Urinary bladder (tissue), 4 donors: Measurements from ENCODE around the gene KPNA4. TPM values are rescaled to one million over a fixed set of nuclear protein-coding genes. Genes with fewer than 3 reads are reported as not detected.
"Not testable (repeated sequence)": the region's sequence is repeated elsewhere in the genome, so short reads cannot be mapped to it uniquely, and the experiment has no call there.

Experiments
- DNase-seq: peaks from one replicate; pipeline ENCODE4 v3.0.0-alpha.2; 2015; ENCODE audit errors: extremely low spot score
- H3K27ac ChIP-seq: one replicate; pipeline ENCODE4 v1.5.1; 2013; ENCODE audit warnings: low read depth, mild to moderate bottlenecking, moderate library complexity
- H3K36me3 ChIP-seq: one replicate; pipeline ENCODE4 v1.6.1; 2013; ENCODE audit warnings: mild to moderate bottlenecking, moderate library complexity; ENCODE audit not compliant: insufficient read depth
- H3K4me1 ChIP-seq: one replicate; pipeline ENCODE4 v1.6.1; 2013; ENCODE audit warnings: mild to moderate bottlenecking, moderate library complexity; ENCODE audit not compliant: insufficient read depth
- H3K4me3 ChIP-seq: one replicate; pipeline ENCODE4 v1.5.1; 2013; ENCODE audit warnings: low read depth, low read length
- WGBS: extraction: QIAGEN DNeasy Blood & Tissue Kit; methylation state at CpG from one replicate; pipeline ENCODE4 v1.1.7; 2013; 5-methylcytosine and 5-hydroxymethylcytosine counted together
- polyA plus RNA-seq: library from polyadenylated mRNA; stranded (reverse); fragments of 200-250 nt; gene quantifications from one replicate; pipeline ENCODE4 v1.2.3, GENCODE V29; 2013
- total RNA-seq: library from RNA; depleted of rRNA; stranded (reverse); fragments of >200 nt; gene quantifications from one replicate; pipeline ENCODE4 v1.2.3, GENCODE V29; 2014
- donor health status: healthy with polysubstance abuse.
- donor health status: healthy.

Gene KPNA4
- total and polyA plus RNA-seq, 2 donors, result 18.2 to 39.7 TPM

- no peaks in the 10 kb centered on the region for H3K36me3 ChIP-seq
- H3K4me3 ChIP-seq, result no peak overlapping the region
- DNase-seq, result no peak
- H3K27ac ChIP-seq, result no peak overlapping the region
- WGBS, result 72% methylated on average over 3 of the region's 3 CpGs
- H3K4me1 ChIP-seq, result no peaks in the 10 kb centered on the region
Measured at GRCh38 chr3:160586679-160587078, 21.3 kb upstream of the KPNA4 start.

GRCh38 chr3:160583451-160583850, 18.1 kb upstream of the KPNA4 start:
- H3K4me1 ChIP-seq, result no peaks in the 10 kb centered on the region
- no peak overlapping the region for H3K4me3 ChIP-seq
- no peaks in the 10 kb centered on the region for H3K36me3 ChIP-seq
- DNase-seq, result no peak
- no peak overlapping the region for H3K27ac ChIP-seq

GRCh38 chr3:160580938-160581337, 15.6 kb upstream of the KPNA4 start:
- no peaks in the 10 kb centered on the region for H3K4me1 ChIP-seq
- H3K36me3 ChIP-seq, result no peaks in the 10 kb centered on the region
- no peak overlapping the region for H3K27ac ChIP-seq
- WGBS, result 97% methylated on average over 2 of the region's 2 CpGs
- no peak for DNase-seq
- H3K4me3 ChIP-seq, result no peak overlapping the region

GRCh38 chr3:160577556-160578195, 12.3 kb upstream of the KPNA4 start:
- DNase-seq, result no peak
- WGBS, result 36% methylated on average over 4 of the region's 4 CpGs
- no peaks in the 10 kb centered on the region for H3K36me3 ChIP-seq
- H3K4me1 ChIP-seq, result no peaks in the 10 kb centered on the region
- no peak overlapping the region for H3K4me3 ChIP-seq
- H3K27ac ChIP-seq, result no peak overlapping the region

GRCh38 chr3:160577093-160577492, 11.7 kb upstream of the KPNA4 start:
- no peaks in the 10 kb centered on the region for H3K36me3 ChIP-seq
- 34% methylated on average over 2 of the region's 2 CpGs for whole genome bisulfite sequencing
- no peak overlapping the region for H3K27ac ChIP-seq
- no peak for DNase-seq
- H3K4me1 ChIP-seq, result no peaks in the 10 kb centered on the region
- no peak overlapping the region for H3K4me3 ChIP-seq

GRCh38 chr3:160576621-160577020, 11.2 kb upstream of the KPNA4 start:
- H3K27ac ChIP-seq, result no peak overlapping the region
- no peak overlapping the region for H3K4me3 ChIP-seq
- H3K36me3 ChIP-seq, result no peaks in the 10 kb centered on the region
- no peaks in the 10 kb centered on the region for H3K4me1 ChIP-seq
- no peak for DNase-seq

- Histone ChIP-seq H3K4me3 (no peak overlapping the region), H3K4me1 (no peaks in the 10 kb centered on the region), H3K36me3 (no peaks in the 10 kb centered on the region), H3K27ac (no peak overlapping the region)
- whole genome bisulfite sequencing, result 72% methylated on average over 1 of the region's 1 CpG
- DNase-seq, result no peak
Measured at GRCh38 chr3:160575589-160575988, 10.2 kb upstream of the KPNA4 start.

- 90% methylated on average over 3 of the region's 3 CpGs for WGBS
Measured at GRCh38 chr3:160574636-160575035, 9.3 kb upstream of the KPNA4 start.

GRCh38 chr3:160573955-160574525, 8.7 kb upstream of the KPNA4 start:
- H3K4me1 ChIP-seq, H3K4me3 ChIP-seq, H3K27ac ChIP-seq, H3K36me3 ChIP-seq, DNase-seq: not testable (repeated sequence)
- 97% methylated on average over 35 of the region's 35 CpGs for whole genome bisulfite sequencing

More at GRCh38 chr3:160574636-160575035, 9.3 kb upstream of the KPNA4 start:
- H3K4me1 ChIP-seq, result no peaks in the 10 kb centered on the region
- no peaks in the 10 kb centered on the region for H3K36me3 ChIP-seq
- no peak overlapping the region for H3K27ac ChIP-seq
- no peak for DNase-seq
- no peak overlapping the region for H3K4me3 ChIP-seq

- Histone ChIP-seq H3K27ac (no peak overlapping the region), H3K36me3 (no peaks in the 10 kb centered on the region), H3K4me3 (no peak overlapping the region), H3K4me1 (no peaks in the 10 kb centered on the region)
- no peak for DNase-seq
- 77% methylated on average over 4 of the region's 4 CpGs for WGBS
Measured at GRCh38 chr3:160569894-160570652, 4.7 kb upstream of the KPNA4 start.

GRCh38 chr3:160568989-160569388, 3.6 kb upstream of the KPNA4 start:
- DNase-seq, result no peak
- no peak overlapping the region for H3K4me3 ChIP-seq
- WGBS, result 96% methylated on average over 10 of the region's 10 CpGs
- H3K36me3 ChIP-seq, result no peaks in the 10 kb centered on the region
- no peaks in the 10 kb centered on the region for H3K4me1 ChIP-seq
- H3K27ac ChIP-seq, result no peak overlapping the region

- no peak overlapping the region for H3K27ac ChIP-seq
- 96% methylated on average over 3 of the region's 3 CpGs for WGBS
- no peaks in the 10 kb centered on the region for H3K36me3 ChIP-seq
- DNase-seq, result no peak
- H3K4me3 ChIP-seq, result no peak overlapping the region
- no peaks in the 10 kb centered on the region for H3K4me1 ChIP-seq
Measured at GRCh38 chr3:160567774-160568173, 2.4 kb upstream of the KPNA4 start.

GRCh38 chr3:160566499-160566898, 1.1 kb upstream of the KPNA4 start:
- H3K4me3 ChIP-seq, result peak overlapping the region; percentile 97
- H3K4me1 ChIP-seq, result no peaks in the 10 kb centered on the region
- H3K27ac ChIP-seq, result no peak overlapping the region
- H3K36me3 ChIP-seq, result no peaks in the 10 kb centered on the region
- WGBS, result 13% methylated on average over 10 of the region's 10 CpGs
- DNase-seq, result no peak

- H3K4me1 ChIP-seq, result no peaks in the 10 kb centered on the region
- peak overlapping the region; percentile 97 for H3K4me3 ChIP-seq
- under 1% methylated on average over 61 of the region's 62 CpGs for WGBS
- DNase-seq, result peak; percentile 53
- peak overlapping the region; percentile 97 for H3K27ac ChIP-seq
- no peaks in the 10 kb centered on the region for H3K36me3 ChIP-seq
Measured at GRCh38 chr3:160564949-160565441, 376 bp downstream of the KPNA4 start.
